Thyroid gland (tissue), 4 donors: Measurements from ENCODE around the gene SLC35G2. TPM values are rescaled to one million over a fixed set of nuclear protein-coding genes. Genes with fewer than 3 reads are reported as not detected.
"Not testable (repeated sequence)": the region's sequence is repeated elsewhere in the genome, so short reads cannot be mapped to it uniquely, and the experiment has no call there.

Experiments
- DNase-seq, 2 donors: peaks; one replicate each; pipeline ENCODE4 v3.0.0-alpha.2; 2019
- H3K27ac ChIP-seq, 3 donors: fragments of 200-600 bp; sonication (generic); 1 replicate in 2 of 3; 2 replicates in 1 of 3; pipeline ENCODE4 v1.5.1; 2016 to 2019; ENCODE audit warnings: mild to moderate bottlenecking in 1 of 3, moderate library complexity in 1 of 3
- H3K27me3 ChIP-seq: fragments of 200-600 bp; sonication (generic); one replicate; pipeline ENCODE4 v1.5.1; 2019
- H3K36me3 ChIP-seq, 2 donors: fragments of 200-600 bp; sonication (generic); one replicate each; pipeline ENCODE4 v1.5.1; 2016 to 2019
- H3K4me1 ChIP-seq, 2 donors: fragments of 200-600 bp; sonication (generic); one replicate each; pipeline ENCODE4 v1.5.1; 2017 to 2019
- H3K4me3 ChIP-seq, 3 donors: fragments of 200-600 bp; sonication (generic); replicated peaks in 1 of 3; 1 replicate in 2 of 3; 2 replicates in 1 of 3; pipeline ENCODE4 v1.5.1; 2016; ENCODE audit warnings: mild to moderate bottlenecking in 1 of 3
- H3K9me3 ChIP-seq: fragments of 200-600 bp; sonication (generic); one replicate; pipeline ENCODE4 v1.5.1; 2017
- POLR2A ChIP-seq, 2 donors: fragments of 450-650 bp; IDR thresholded peaks; one replicate each; pipeline ENCODE4 v1.6.1; 2017; ENCODE audit warnings: antibody characterized with exemption in 2 of 2, mild to moderate bottlenecking in 2 of 2, moderate library complexity in 1 of 2
- WGBS, 2 donors: methylation state at CpG; one replicate each; pipeline ENCODE4 v1.1.5; 2017; 5-methylcytosine and 5-hydroxymethylcytosine counted together
- intact Hi-C: fragments of 100-400 bp; cut with DNase I; formaldehyde crosslinking; loops from one replicate; pipeline ENCODE4 v1.15.1; 2023
- total RNA-seq, 4 donors: library from RNA; depleted of rRNA; stranded (reverse); fragments of >200 nt; gene quantifications; one replicate each; pipeline ENCODE4 v1.2.3, GENCODE V29; 2016
- TF ChIP-seq, protein P1 (sequence below), 6 experiments: fragments of 200-600 bp in 3 of 6; fragments of 450-650 bp in 3 of 6; sonication (generic) in 3 of 6; IDR thresholded peaks; one replicate each; pipeline ENCODE4 v1.5.1; 2016 to 2019; ENCODE audit warnings: antibody characterized with exemption in 6 of 6, mild to moderate bottlenecking in 2 of 6, inconsistent platforms in 1 of 6, moderate library complexity in 1 of 6

The SLC35G2 gene
- total RNA-seq, 4 donors from 2014 or later: 9.6 to 12.6 (median 11.5) TPM

DNA sequence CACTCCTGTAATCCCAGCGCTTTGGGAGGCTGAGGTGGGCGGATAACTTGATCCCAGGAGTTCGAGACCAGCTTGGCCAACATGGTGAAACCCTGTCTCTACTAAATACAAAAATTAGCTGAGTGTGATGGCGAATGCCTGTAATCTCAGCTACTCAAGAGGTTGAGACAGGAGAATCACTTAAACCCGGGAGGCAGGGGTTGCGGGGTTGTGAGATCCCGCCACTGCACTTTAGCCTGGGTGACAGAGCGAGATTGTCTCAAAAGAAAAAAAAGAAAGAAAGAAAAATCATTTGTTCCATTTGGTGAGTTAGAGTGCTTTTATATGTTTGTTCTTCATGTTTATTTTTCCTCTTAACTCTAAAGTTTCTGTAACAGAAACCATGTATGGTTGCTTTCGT is 50.4 kb downstream of the SLC35G2 start:
- TF ChIP-seq POLR2A (IDR thresholded peaks at IDR 0.05): no peak
- TF ChIP-seq, protein P1, sequence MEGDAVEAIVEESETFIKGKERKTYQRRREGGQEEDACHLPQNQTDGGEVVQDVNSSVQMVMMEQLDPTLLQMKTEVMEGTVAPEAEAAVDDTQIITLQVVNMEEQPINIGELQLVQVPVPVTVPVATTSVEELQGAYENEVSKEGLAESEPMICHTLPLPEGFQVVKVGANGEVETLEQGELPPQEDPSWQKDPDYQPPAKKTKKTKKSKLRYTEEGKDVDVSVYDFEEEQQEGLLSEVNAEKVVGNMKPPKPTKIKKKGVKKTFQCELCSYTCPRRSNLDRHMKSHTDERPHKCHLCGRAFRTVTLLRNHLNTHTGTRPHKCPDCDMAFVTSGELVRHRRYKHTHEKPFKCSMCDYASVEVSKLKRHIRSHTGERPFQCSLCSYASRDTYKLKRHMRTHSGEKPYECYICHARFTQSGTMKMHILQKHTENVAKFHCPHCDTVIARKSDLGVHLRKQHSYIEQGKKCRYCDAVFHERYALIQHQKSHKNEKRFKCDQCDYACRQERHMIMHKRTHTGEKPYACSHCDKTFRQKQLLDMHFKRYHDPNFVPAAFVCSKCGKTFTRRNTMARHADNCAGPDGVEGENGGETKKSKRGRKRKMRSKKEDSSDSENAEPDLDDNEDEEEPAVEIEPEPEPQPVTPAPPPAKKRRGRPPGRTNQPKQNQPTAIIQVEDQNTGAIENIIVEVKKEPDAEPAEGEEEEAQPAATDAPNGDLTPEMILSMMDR (IDR thresholded peaks at IDR 0.05): no peak
- 96 to 97% methylated on average over 9 of the region's 9 CpGs for WGBS, 2 donors
- H3K4me1 ChIP-seq: no peaks in the 10 kb centered on the region
- intact Hi-C loops: no loop called here
- H3K4me3 ChIP-seq: no peak overlapping the region
- H3K36me3 ChIP-seq: peaks cover 0 to 6% of the 10 kb centered on the region in 2 donors
- H3K27ac ChIP-seq: no peak overlapping the region
- H3K27me3 ChIP-seq: no peaks in the 10 kb centered on the region
- no peaks in the 10 kb centered on the region for H3K9me3 ChIP-seq
- DNase-seq: no peak

DNA sequence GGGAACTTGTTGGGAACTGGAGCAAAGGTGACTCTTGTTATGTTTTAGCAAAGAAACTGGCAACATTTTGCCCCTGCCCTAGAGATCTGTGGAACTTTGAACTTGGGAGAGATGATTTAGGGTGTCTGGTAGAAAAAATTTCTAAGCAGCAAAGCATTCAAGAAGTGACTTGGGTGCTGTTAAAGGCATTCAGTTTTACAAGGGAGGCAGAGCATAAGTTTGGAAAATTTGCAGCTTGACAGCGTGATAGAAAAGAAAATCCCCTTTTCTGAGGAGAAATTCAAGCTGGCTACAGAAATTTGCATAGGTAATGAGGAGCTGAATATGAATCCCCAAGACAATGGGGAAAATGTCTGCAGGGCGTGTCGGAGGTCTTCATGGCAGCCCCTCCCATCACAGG is 53.3 kb downstream of the SLC35G2 start:
- H3K4me1 ChIP-seq, H3K27me3 ChIP-seq, H3K9me3 ChIP-seq, H3K27ac ChIP-seq, H3K4me3 ChIP-seq, H3K36me3 ChIP-seq, intact Hi-C loops, DNase-seq: not testable (repeated sequence)
- WGBS, 2 donors: 89 to 95% methylated on average over 3 of the region's 3 CpGs

DNA sequence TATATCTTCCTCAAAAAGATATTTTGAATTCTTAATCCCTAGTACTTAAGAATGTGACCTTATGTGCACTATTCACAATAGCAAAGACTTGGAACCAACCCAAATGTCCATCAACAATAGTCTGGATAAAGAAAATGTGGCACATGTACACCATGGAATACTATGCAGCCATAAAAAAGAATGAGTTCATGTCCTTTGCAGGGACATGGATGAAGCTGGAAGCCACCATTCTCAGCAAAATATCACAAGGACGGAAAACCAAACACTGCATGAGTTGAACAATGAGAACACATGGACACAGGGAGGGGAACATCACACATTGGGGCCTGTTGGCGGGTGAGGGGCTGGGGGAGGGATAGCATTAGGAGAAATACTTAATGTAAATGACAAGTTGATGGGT is 60.6 kb downstream of the SLC35G2 start:
- intact Hi-C loops, H3K27ac ChIP-seq, H3K36me3 ChIP-seq, H3K4me1 ChIP-seq, DNase-seq, H3K27me3 ChIP-seq, H3K9me3 ChIP-seq, H3K4me3 ChIP-seq: not testable (repeated sequence)
- 95 to 100% methylated on average over 2 of the region's 2 CpGs for WGBS, 2 donors

DNA sequence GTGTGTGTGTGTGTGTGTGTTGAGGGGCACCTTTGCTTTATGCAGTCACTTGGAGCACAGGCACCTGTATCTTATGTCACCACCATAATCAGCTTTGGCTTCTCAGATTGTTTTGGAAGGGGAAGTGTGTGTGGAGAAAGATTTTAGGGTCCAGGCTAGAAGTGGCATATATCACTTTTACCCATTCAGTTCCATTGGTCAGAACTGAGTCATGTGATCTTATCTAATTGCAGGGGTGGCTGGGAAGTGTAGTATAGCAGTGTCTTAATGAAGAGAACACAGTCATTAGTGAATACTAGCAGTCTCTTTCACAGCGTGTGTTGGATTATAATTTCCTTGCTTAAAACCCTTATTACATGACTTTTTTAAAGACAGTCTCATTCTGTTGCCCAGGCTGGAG is 63.6 kb downstream of the SLC35G2 start:
- 84 to 96% methylated on average over 1 of the region's 1 CpG for WGBS, 2 donors
- Histone ChIP-seq H3K27me3 (no peaks in the 10 kb centered on the region), H3K27ac (no peak overlapping the region), H3K4me1 (no peaks in the 10 kb centered on the region), H3K36me3 (no peaks in the 10 kb centered on the region), H3K9me3 (no peaks in the 10 kb centered on the region), H3K4me3 (no peak overlapping the region)
- no peak for DNase-seq
- intact Hi-C loops: no loop called here
- TF ChIP-seq, protein P1 (IDR thresholded peaks at IDR 0.05): no peak

DNA sequence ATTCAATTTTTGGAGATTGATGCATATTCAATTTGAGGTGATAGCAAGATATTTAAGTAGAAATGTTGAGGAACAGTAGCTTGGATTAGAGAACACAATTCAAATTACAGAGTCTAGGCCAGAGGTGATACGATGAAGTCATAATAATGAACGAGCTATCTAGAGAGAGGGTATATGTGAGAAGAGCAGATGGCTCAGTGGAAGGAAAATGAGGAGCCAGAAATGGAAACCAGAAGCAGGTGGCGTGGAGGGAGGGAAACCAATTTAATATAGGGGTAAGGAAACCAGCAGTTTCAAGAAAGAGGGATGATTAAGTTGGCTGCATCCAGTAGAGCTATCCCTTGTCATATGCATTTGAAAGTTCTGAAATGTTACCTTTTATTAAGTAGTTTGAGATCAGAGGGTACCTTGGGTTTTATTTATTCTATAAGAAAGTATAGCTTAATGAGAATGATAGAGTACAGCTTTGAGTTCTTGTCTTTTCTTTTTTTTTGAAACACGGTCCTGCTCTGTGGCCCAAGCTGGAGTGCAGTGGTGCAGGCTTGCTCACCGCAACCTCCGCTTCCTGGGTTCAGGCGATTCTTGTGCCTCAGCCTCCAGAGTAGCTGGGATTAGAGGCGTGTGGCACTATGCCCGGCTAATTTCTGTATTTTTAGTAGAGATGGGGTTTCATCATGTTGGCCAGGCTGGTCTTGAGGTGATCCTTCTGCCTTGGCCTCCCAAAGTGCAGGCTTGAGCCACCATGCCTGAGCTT is 65.2 kb downstream of the SLC35G2 start:
- 93 to 95% methylated on average over 9 of the region's 9 CpGs for WGBS, 2 donors
- no peak overlapping the region for H3K4me3 ChIP-seq
- no peaks in the 10 kb centered on the region for H3K9me3 ChIP-seq
- no peaks in the 10 kb centered on the region for H3K36me3 ChIP-seq
- H3K27me3 ChIP-seq: no peaks in the 10 kb centered on the region
- H3K4me1 ChIP-seq: no peaks in the 10 kb centered on the region
- TF ChIP-seq, protein P1 (IDR thresholded peaks at IDR 0.05): no peak
- TF ChIP-seq POLR2A (IDR thresholded peaks at IDR 0.05): no peak
- no peak overlapping the region for H3K27ac ChIP-seq
- intact Hi-C loops: no loop called here
- DNase-seq: no peak

DNA sequence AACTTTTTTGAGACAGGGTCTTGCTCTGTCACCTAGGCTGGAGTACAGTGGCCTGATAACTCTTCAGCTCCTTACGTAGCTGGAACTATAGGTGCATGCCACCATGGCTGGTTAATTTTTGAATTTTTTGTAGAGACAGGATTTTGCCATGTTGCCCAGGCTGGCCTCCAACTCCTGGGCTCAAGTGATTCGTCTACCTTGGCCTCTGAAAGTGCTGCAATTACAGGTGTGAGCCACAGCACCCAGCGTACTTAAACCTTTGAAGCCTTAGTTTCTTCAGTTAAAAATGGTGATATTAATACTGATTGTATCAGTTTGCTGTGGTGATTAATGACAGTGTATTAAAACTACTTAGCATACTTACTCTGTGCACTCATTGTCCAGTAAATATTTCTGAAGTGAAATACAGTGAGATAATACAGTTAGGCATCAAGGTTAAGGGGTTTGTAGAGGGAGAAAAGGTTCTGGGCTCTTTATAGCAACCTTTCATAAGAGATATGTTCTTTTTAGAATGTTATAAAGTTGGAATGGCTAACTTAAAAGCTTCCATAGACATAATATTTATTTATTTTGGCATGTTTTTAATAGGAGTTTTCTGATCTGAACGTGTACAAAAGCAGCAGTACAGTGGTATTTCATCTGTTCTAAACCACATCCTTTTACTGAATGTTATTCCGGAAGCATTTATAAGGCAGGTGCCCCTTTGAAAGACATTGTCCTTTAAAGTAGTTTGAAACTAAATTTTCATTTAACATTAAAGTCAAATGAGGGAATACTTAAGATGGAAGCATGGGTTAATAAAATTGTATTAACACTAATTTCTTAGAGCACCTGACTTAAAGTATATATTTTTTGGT is 66.7 kb downstream of the SLC35G2 start:
- Histone ChIP-seq H3K4me1 (no peaks in the 10 kb centered on the region), H3K9me3 (no peaks in the 10 kb centered on the region), H3K27me3 (no peaks in the 10 kb centered on the region), H3K27ac (no peak overlapping the region), H3K4me3 (no peak overlapping the region), H3K36me3 (no peaks in the 10 kb centered on the region)
- no peak for DNase-seq
- intact Hi-C loops: no loop called here
- no peak for TF ChIP-seq POLR2A (IDR thresholded peaks at IDR 0.05)
- TF ChIP-seq, protein P1 (IDR thresholded peaks at IDR 0.05): no peak
- 79 to 85% methylated on average over 5 of the region's 5 CpGs for WGBS, 2 donors
